ENCODE results near the gene CYBA.
"Not testable (repeated sequence)": the region's sequence is repeated elsewhere in the genome, so short reads cannot be mapped to it uniquely, and the experiment has no call there.

Gene CYBA

GRCh38 chr16:88686062-88686438 lies 35.2 kb upstream of the CYBA start:
- DNase-seq, result peak; percentile 76

GRCh38 chr16:88685156-88686061 lies 34.6 kb upstream of the CYBA start:
- peak; percentile 36 for DNase-seq

- no peak for DNase-seq
Observed at GRCh38 chr16:88684569-88685155, 33.8 kb upstream of the CYBA start.

- DNase-seq, result no peak
Observed at GRCh38 chr16:88681709-88682451, 31.0 kb upstream of the CYBA start.

- no peak for DNase-seq
Observed at GRCh38 chr16:88681084-88681680, 30.3 kb upstream of the CYBA start.

- DNase-seq, result no peak
Observed at GRCh38 chr16:88680554-88681083, 29.8 kb upstream of the CYBA start.

GRCh38 chr16:88678224-88678979 lies 27.5 kb upstream of the CYBA start:
- no peak for DNase-seq

GRCh38 chr16:88677721-88678120 lies 26.9 kb upstream of the CYBA start:
- no peak for DNase-seq

- DNase-seq, result no peak
Observed at GRCh38 chr16:88676502-88677242, 25.8 kb upstream of the CYBA start.

- no peak for DNase-seq
Observed at GRCh38 chr16:88673716-88674379, 23.0 kb upstream of the CYBA start.

- DNase-seq, result no peak
Observed at GRCh38 chr16:88672776-88673175, 21.9 kb upstream of the CYBA start.

GRCh38 chr16:88671806-88672205 lies 21.0 kb upstream of the CYBA start:
- no peak for DNase-seq

GRCh38 chr16:88669980-88670379 lies 19.1 kb upstream of the CYBA start:
- no peak for DNase-seq

GRCh38 chr16:88669493-88669892 lies 18.6 kb upstream of the CYBA start:
- DNase-seq, result not testable (repeated sequence)

GRCh38 chr16:88667461-88667860 lies 16.6 kb upstream of the CYBA start:
- DNase-seq, result no peak

- DNase-seq, result no peak
Observed at GRCh38 chr16:88665570-88665969, 14.7 kb upstream of the CYBA start.

GRCh38 chr16:88665148-88665547 lies 14.3 kb upstream of the CYBA start:
- no peak for DNase-seq

- DNase-seq, result peak; percentile 97
Observed at GRCh38 chr16:88662843-88663606, 12.2 kb upstream of the CYBA start, which contains the start of gene MVD. Gene MVD (minus strand): TSS chr16:88663091. CDS start chr16:88663080, 11 bp downstream.

GRCh38 chr16:88662222-88662842 lies 11.5 kb upstream of the CYBA start:
- DNase-seq, result no peak

- DNase-seq, result no peak
Observed at GRCh38 chr16:88661468-88661867, 10.6 kb upstream of the CYBA start.
